Activated CD8-positive, alpha-beta memory T cell treated with anti-CD3 and anti-CD28 coated beads, Interleukin-2, amount 50 U/mL, for 1 hour (primary cell): ENCODE measurements around the gene PIK3C2A.
A peak's percentile ranks its signal among the peaks of the same experiment; 100 is the strongest.
"Not testable (repeated sequence)": the region's sequence is repeated elsewhere in the genome, so short reads cannot be mapped to it uniquely, and the experiment has no call there.

Source experiments
- DNase-seq: peaks from one replicate; pipeline ENCODE4 v3.0.0-alpha.2; 2020; ENCODE audit errors: extremely low read depth

The PIK3C2A gene

GRCh38 chr11:17207317-17208256 is at the start of gene PIK3C2A:
Gene PIK3C2A, minus strand, starts transcription at chr11:17207986. Its CDS starts 38,245 bp downstream, at chr11:17169741.
- peak; percentile 79 for DNase-seq

GRCh38 chr11:17257196-17257595 is 49.4 kb upstream of the PIK3C2A start:
- DNase-seq, result no peak

GRCh38 chr11:17256512-17256911 is 48.7 kb upstream of the PIK3C2A start:
- no peak for DNase-seq

- no peak for DNase-seq
Observed at GRCh38 chr11:17252704-17253103, 44.9 kb upstream of the PIK3C2A start.

GRCh38 chr11:17250561-17251350 is 43.0 kb upstream of the PIK3C2A start:
- DNase-seq, result no peak

- no peak for DNase-seq
Observed at GRCh38 chr11:17244046-17244445, 36.3 kb upstream of the PIK3C2A start.

- not testable (repeated sequence) for DNase-seq
Observed at GRCh38 chr11:17242954-17243353, 35.2 kb upstream of the PIK3C2A start.

GRCh38 chr11:17240780-17241179 is 33.0 kb upstream of the PIK3C2A start:
- DNase-seq, result no peak

- DNase-seq, result not testable (repeated sequence)
Observed at GRCh38 chr11:17239927-17240326, 32.1 kb upstream of the PIK3C2A start.

- DNase-seq, result no peak
Observed at GRCh38 chr11:17238377-17238776, 30.6 kb upstream of the PIK3C2A start.

GRCh38 chr11:17233101-17233500 is 25.3 kb upstream of the PIK3C2A start:
- DNase-seq, result no peak

- no peak for DNase-seq
Observed at GRCh38 chr11:17230867-17231851, 23.4 kb upstream of the PIK3C2A start.

- DNase-seq, result no peak
Observed at GRCh38 chr11:17229481-17230152, 21.8 kb upstream of the PIK3C2A start.

- not testable (repeated sequence) for DNase-seq
Observed at GRCh38 chr11:17228186-17228925, 20.6 kb upstream of the PIK3C2A start.

- no peak for DNase-seq
Observed at GRCh38 chr11:17224727-17225126, 16.9 kb upstream of the PIK3C2A start.

GRCh38 chr11:17221968-17222367 is 14.2 kb upstream of the PIK3C2A start:
- DNase-seq, result no peak

- DNase-seq, result no peak
Observed at GRCh38 chr11:17219016-17219415, 11.2 kb upstream of the PIK3C2A start.

GRCh38 chr11:17218403-17218802 is 10.6 kb upstream of the PIK3C2A start:
- DNase-seq, result no peak

- no peak for DNase-seq
Observed at GRCh38 chr11:17217401-17217800, 9.6 kb upstream of the PIK3C2A start.

GRCh38 chr11:17214338-17214737 is 6.6 kb upstream of the PIK3C2A start:
- DNase-seq, result no peak
